PC-3 (cell line): Measurements from ENCODE around the gene CCRL2.

Experiments
- CTCF ChIP-seq: fragments of 300-600 bp; sonication (generic); conservative IDR thresholded peaks from 2 replicates; pipeline ENCODE4 v1.5.1; 2017; ENCODE audit warnings: antibody characterized with exemption, low read depth, mild to moderate bottlenecking, low read length
- EZH2phosphoT487 ChIP-seq: fragments of 300-600 bp; sonication (generic); IDR thresholded peaks from 2 replicates; pipeline ENCODE4 v1.6.1; 2018; ENCODE audit warnings: mild to moderate bottlenecking, antibody characterized with exemption, low read length, borderline replicate concordance

GRCh38 chr3:46369151-46369550 is 37.9 kb upstream of the CCRL2 start:
- TF ChIP-seq CTCF: no peak
- no peak for TF ChIP-seq EZH2phosphoT487
